Stimulated activated CD4-positive, alpha-beta T cell treated with anti-CD3 and anti-CD28 coated beads, TNF-alpha, amount 100 ng/mL, for 24 hours (primary cell): ENCODE data around the gene OLFM3.

ENCODE experiments used
- DNase-seq, 3 experiments: peaks; one replicate each; pipeline ENCODE4 v3.0.0-alpha.2; 2020; ENCODE audit warnings: low read depth in 3 of 3

Gene OLFM3

GRCh38 chr1:101945884-101946283 is 50.8 kb downstream of the OLFM3 start:
- DNase-seq = no peak

- DNase-seq = no peak
Measured at GRCh38 chr1:101943237-101943636, 53.5 kb downstream of the OLFM3 start.

GRCh38 chr1:101942516-101943193 is 54.1 kb downstream of the OLFM3 start:
- DNase-seq = no peak

GRCh38 chr1:101938681-101939080 is 58.0 kb downstream of the OLFM3 start:
- no peak for DNase-seq

GRCh38 chr1:101929343-101929742 is 67.4 kb downstream of the OLFM3 start:
- no peak for DNase-seq

GRCh38 chr1:101928829-101929228 is 67.9 kb downstream of the OLFM3 start:
- no peak for DNase-seq

GRCh38 chr1:101924700-101925099 is 72.0 kb downstream of the OLFM3 start:
- no peak for DNase-seq

GRCh38 chr1:101920577-101920976 is 76.1 kb downstream of the OLFM3 start:
- DNase-seq = no peak

- DNase-seq = no peak
Measured at GRCh38 chr1:101918277-101918676, 78.4 kb downstream of the OLFM3 start.

- DNase-seq = no peak
Measured at GRCh38 chr1:101915597-101915996, 81.1 kb downstream of the OLFM3 start.

- DNase-seq = no peak
Measured at GRCh38 chr1:101914473-101915242, 82.1 kb downstream of the OLFM3 start.

- no peak for DNase-seq
Measured at GRCh38 chr1:101911894-101912293, 84.8 kb downstream of the OLFM3 start.

GRCh38 chr1:101908980-101909379 is 87.7 kb downstream of the OLFM3 start:
- no peak for DNase-seq

- no peak for DNase-seq
Measured at GRCh38 chr1:101907264-101907663, 89.5 kb downstream of the OLFM3 start.

- DNase-seq = no peak
Measured at GRCh38 chr1:101905283-101905835, 91.4 kb downstream of the OLFM3 start.

- DNase-seq = no peak
Measured at GRCh38 chr1:101902199-101902598, 94.5 kb downstream of the OLFM3 start.

GRCh38 chr1:101898137-101898536 is 98.6 kb downstream of the OLFM3 start:
- no peak for DNase-seq

GRCh38 chr1:101884621-101885020 is 112.1 kb downstream of the OLFM3 start:
- DNase-seq = no peak

GRCh38 chr1:101875891-101876290 is 120.8 kb downstream of the OLFM3 start:
- DNase-seq = no peak

GRCh38 chr1:101873672-101874071 is 123.1 kb downstream of the OLFM3 start:
- no peak for DNase-seq

- no peak for DNase-seq
Measured at GRCh38 chr1:101859941-101860340, 136.8 kb downstream of the OLFM3 start.

GRCh38 chr1:101854271-101854670 is 142.5 kb downstream of the OLFM3 start:
- DNase-seq = no peak

GRCh38 chr1:101852936-101853335 is 143.8 kb downstream of the OLFM3 start:
- DNase-seq = no peak
